ENCODE measurements around the gene ZBTB7C.

DNA sequence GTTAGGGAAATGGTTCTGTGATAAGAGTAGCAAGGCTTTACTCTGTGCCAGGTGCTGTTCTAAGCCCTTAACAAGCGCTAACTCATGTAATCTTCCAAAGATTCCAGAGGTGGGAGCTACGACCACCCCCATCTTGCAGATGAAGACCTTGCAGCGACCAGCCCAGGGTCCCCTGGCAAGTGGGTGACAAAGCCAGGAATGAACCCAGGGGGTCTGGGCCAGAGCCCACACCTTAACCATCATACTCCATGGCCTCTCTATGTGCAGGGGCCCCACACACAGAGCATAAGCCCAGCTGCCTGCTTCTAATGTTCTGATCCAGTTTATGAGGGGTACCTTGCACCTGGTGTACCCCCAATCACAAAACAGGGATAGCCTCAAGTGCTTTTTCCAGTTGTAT lies 105.3 kb downstream of the ZBTB7C start:
- TF ChIP-seq, protein P1, sequence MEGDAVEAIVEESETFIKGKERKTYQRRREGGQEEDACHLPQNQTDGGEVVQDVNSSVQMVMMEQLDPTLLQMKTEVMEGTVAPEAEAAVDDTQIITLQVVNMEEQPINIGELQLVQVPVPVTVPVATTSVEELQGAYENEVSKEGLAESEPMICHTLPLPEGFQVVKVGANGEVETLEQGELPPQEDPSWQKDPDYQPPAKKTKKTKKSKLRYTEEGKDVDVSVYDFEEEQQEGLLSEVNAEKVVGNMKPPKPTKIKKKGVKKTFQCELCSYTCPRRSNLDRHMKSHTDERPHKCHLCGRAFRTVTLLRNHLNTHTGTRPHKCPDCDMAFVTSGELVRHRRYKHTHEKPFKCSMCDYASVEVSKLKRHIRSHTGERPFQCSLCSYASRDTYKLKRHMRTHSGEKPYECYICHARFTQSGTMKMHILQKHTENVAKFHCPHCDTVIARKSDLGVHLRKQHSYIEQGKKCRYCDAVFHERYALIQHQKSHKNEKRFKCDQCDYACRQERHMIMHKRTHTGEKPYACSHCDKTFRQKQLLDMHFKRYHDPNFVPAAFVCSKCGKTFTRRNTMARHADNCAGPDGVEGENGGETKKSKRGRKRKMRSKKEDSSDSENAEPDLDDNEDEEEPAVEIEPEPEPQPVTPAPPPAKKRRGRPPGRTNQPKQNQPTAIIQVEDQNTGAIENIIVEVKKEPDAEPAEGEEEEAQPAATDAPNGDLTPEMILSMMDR (IDR thresholded peaks at IDR 0.05), result no peak
- no peak for TF ChIP-seq EZH2 (IDR thresholded peaks at IDR 0.05; ENCODE audit: borderline replicate concordance, insufficient read depth, low read depth, low read length, poor library complexity, severe bottlenecking)

Data from B cell (primary cell).